SK-N-SH (cell line): Measurements from ENCODE around the gene MTAP. TPM values are rescaled to one million over a fixed set of nuclear protein-coding genes. Genes with fewer than 3 reads are reported as not detected.

Experiments
- CTCF ChIA-PET: fragments of 300-600, 350-600 bp; formaldehyde crosslinking; extraction: SDS; loops from one replicate; lab custom pipeline; 2021; lab: Yijun Ruan, JAX
- POLR2A ChIA-PET: fragments of 350-600 bp; sonication (Branson Sonifier 250); formaldehyde crosslinking; extraction: SDS; loops from one replicate; lab custom pipeline; 2020; ENCODE audit warnings: antibody characterized with exemption, inconsistent platforms; lab: Yijun Ruan, JAX
- DNase-seq: peaks from one replicate; pipeline ENCODE4 v3.0.0; 2012
- H2AFZ ChIP-seq: fragments of 200-600 bp; sonication (generic); 2 replicates; pipeline ENCODE4 v1.8.1; 2016; ENCODE audit warnings: antibody characterized with exemption, mild to moderate bottlenecking, low read depth
- H3F3A ChIP-seq: fragments of 200-600 bp; sonication (generic); replicated peaks from 2 replicates; pipeline ENCODE3; 2016; ENCODE audit warnings: antibody characterized with exemption, mild to moderate bottlenecking; ENCODE audit not compliant: insufficient read depth
- H3K27ac ChIP-seq, 2 experiments: fragments of 200-500 bp in 1 of 2; fragments of 200-600 bp in 1 of 2; sonication (Bioruptor generic) in 1 of 2; sonication (generic), shearing (Covaris generic) in 1 of 2; 2 replicates each; pipeline versions ENCODE4 v1.5.1 to v1.6.1; 2014 to 2016; ENCODE audit warnings: low read depth in 2 of 2, inconsistent platforms in 1 of 2, low read length in 1 of 2, mild to moderate bottlenecking in 1 of 2, mixed read lengths in 1 of 2
- H3K27me3 ChIP-seq: fragments of 200-600 bp; sonication (generic), shearing (Covaris generic); 2 replicates; pipeline ENCODE4 v1.6.1; 2016; ENCODE audit warnings: mixed run types; ENCODE audit not compliant: insufficient read depth
- H3K36me3 ChIP-seq, 2 experiments: fragments of 200-500 bp in 1 of 2; fragments of 200-600 bp in 1 of 2; sonication (Bioruptor generic) in 1 of 2; sonication (generic) in 1 of 2; replicated peaks in 1 of 2; 2 replicates each; pipeline versions ENCODE3 to v1.5.1; 2014 to 2016; ENCODE audit warnings: low read length in 1 of 2, mild to moderate bottlenecking in 1 of 2; ENCODE audit not compliant: insufficient read depth in 2 of 2, control insufficient read depth in 1 of 2
- H3K4me1 ChIP-seq, 2 experiments: fragments of 200-500 bp in 1 of 2; fragments of 200-600 bp in 1 of 2; sonication (Bioruptor generic) in 1 of 2; sonication (generic), shearing (Covaris generic) in 1 of 2; 2 replicates each; pipeline versions ENCODE4 v1.5.1 to v1.6.1; 2014 to 2016; ENCODE audit warnings: low read depth in 1 of 2, low read length in 1 of 2, mixed run types in 1 of 2; ENCODE audit not compliant: insufficient read depth in 2 of 2, control insufficient read depth in 1 of 2
- H3K4me2 ChIP-seq: fragments of 200-600 bp; sonication (generic), shearing (Covaris generic); 2 replicates; pipeline ENCODE4 v1.6.1; 2017; ENCODE audit warnings: mixed run types
- H3K4me3 ChIP-seq, 2 experiments: fragments of 200-500 bp in 1 of 2; fragments of 200-600 bp in 1 of 2; sonication (Bioruptor generic) in 1 of 2; sonication (generic), shearing (Covaris generic) in 1 of 2; 2 replicates each; pipeline versions ENCODE4 v1.5.1 to v1.8.1; 2014 to 2016; ENCODE audit warnings: low read depth in 2 of 2, inconsistent platforms in 1 of 2, low read length in 1 of 2, mild to moderate bottlenecking in 1 of 2, mixed read lengths in 1 of 2, moderate library complexity in 1 of 2
- H3K79me2 ChIP-seq: fragments of 200-600 bp; sonication (generic); 2 replicates; pipeline ENCODE4 v1.8.1; 2017; ENCODE audit warnings: mild to moderate bottlenecking; ENCODE audit not compliant: insufficient read depth
- H3K9ac ChIP-seq: fragments of 200-600 bp; sonication (generic); 2 replicates; pipeline ENCODE4 v1.6.1; 2017; ENCODE audit warnings: mixed run types
- H3K9me2 ChIP-seq: fragments of 200-600 bp; sonication (generic); 2 replicates; pipeline ENCODE4 v1.6.1; 2017; ENCODE audit warnings: mixed run types
- H3K9me3 ChIP-seq: fragments of 200-600 bp; sonication (generic); 2 replicates; pipeline ENCODE4 v1.6.1; 2017; ENCODE audit warnings: mixed run types, mild to moderate bottlenecking, moderate library complexity
- H4K20me1 ChIP-seq: fragments of 200-600 bp; sonication (generic); 2 replicates; pipeline ENCODE4 v1.6.1; 2017; ENCODE audit warnings: mild to moderate bottlenecking, mixed run types; ENCODE audit not compliant: insufficient read depth
- CHD2 ChIP-seq: fragments of 150-350 bp; IDR thresholded peaks from 2 replicates; pipeline ENCODE4 v1.6.1; 2018; ENCODE audit warnings: low read length; ENCODE audit not compliant: partially characterized antibody
- CTCF ChIP-seq: fragments of 200-600 bp; sonication (generic); IDR thresholded peaks from 2 replicates; pipeline ENCODE4 v1.6.1; 2017; ENCODE audit warnings: antibody characterized with exemption, mild to moderate bottlenecking, moderate library complexity
- ELF1 ChIP-seq: IDR thresholded peaks from 2 replicates; pipeline ENCODE4 v1.4.0; 2012
- EZH2phosphoT487 ChIP-seq: fragments of 200-600 bp; sonication (generic); IDR thresholded peaks from 2 replicates; pipeline ENCODE4 v1.6.1; 2017; ENCODE audit warnings: low read depth, mixed run types, mild to moderate bottlenecking, antibody characterized with exemption, moderate library complexity, borderline replicate concordance
- FOXJ3 ChIP-seq: sonication (generic); formaldehyde crosslinking; IDR thresholded peaks from 2 replicates; pipeline ENCODE4 v1.5.1; 2020; ENCODE audit warnings: mild to moderate bottlenecking, missing genetic modification reagents
- GABPA ChIP-seq: IDR thresholded peaks from 2 replicates; pipeline ENCODE4 v1.4.0; 2012; ENCODE audit warnings: low read depth, mild to moderate bottlenecking
- MXI1 ChIP-seq: IDR thresholded peaks from 2 replicates; pipeline ENCODE4 v1.6.1; 2012; ENCODE audit warnings: mild to moderate bottlenecking, low read depth, low read length, improper control_type of control experiment
- NFIC ChIP-seq: IDR thresholded peaks from 2 replicates; pipeline ENCODE4 v1.4.0; 2012; ENCODE audit warnings: borderline replicate concordance
- NRF1 ChIP-seq: IDR thresholded peaks from 2 replicates; pipeline ENCODE4 v1.6.1; 2012; ENCODE audit warnings: low read depth, mild to moderate bottlenecking, low read length
- POLR2AphosphoS5 ChIP-seq: IDR thresholded peaks from 2 replicates; pipeline ENCODE4 v1.6.1; 2012; ENCODE audit warnings: low read depth, low read length
- RAD21 ChIP-seq: IDR thresholded peaks from 2 replicates; pipeline ENCODE4 v1.6.1; 2012; ENCODE audit warnings: mild to moderate bottlenecking, low read length
- RCOR1 ChIP-seq: fragments of 150-350 bp; IDR thresholded peaks from 2 replicates; pipeline ENCODE4 v1.6.1; 2017; ENCODE audit warnings: antibody characterized with exemption, low read length
- REST ChIP-seq: IDR thresholded peaks from 2 replicates; pipeline ENCODE4 v1.6.1; 2012; ENCODE audit warnings: mild to moderate bottlenecking, low read depth, low read length, moderate library complexity
- RXRA ChIP-seq: IDR thresholded peaks from 2 replicates; pipeline ENCODE4 v1.4.0; 2012; ENCODE audit warnings: low read depth, mild to moderate bottlenecking, borderline replicate concordance
- SIN3A ChIP-seq: IDR thresholded peaks from 2 replicates; pipeline ENCODE4 v1.6.1; 2012; ENCODE audit warnings: low read depth, mild to moderate bottlenecking, low read length, moderate library complexity, borderline replicate concordance
- SMC3 ChIP-seq: IDR thresholded peaks from 2 replicates; pipeline ENCODE4 v1.6.1; 2012; ENCODE audit warnings: low read depth, low read length, improper control_type of control experiment
- TAF1 ChIP-seq: IDR thresholded peaks from 2 replicates; pipeline ENCODE4 v1.6.1; 2012; ENCODE audit warnings: low read depth, mild to moderate bottlenecking, low read length, moderate library complexity, borderline replicate concordance
- TEAD4 ChIP-seq: IDR thresholded peaks from 2 replicates; pipeline ENCODE4 v1.4.0; 2012; ENCODE audit warnings: mild to moderate bottlenecking, borderline replicate concordance; ENCODE audit not compliant: insufficient read depth
- USF1 ChIP-seq: IDR thresholded peaks from 2 replicates; pipeline ENCODE4 v1.4.0; 2012; ENCODE audit warnings: low read depth, borderline replicate concordance
- USF2 ChIP-seq: fragments of 150-350 bp; IDR thresholded peaks from 2 replicates; pipeline ENCODE4 v1.6.1; 2017; ENCODE audit warnings: antibody characterized with exemption, low read length, low read depth, borderline replicate concordance
- YY1 ChIP-seq: IDR thresholded peaks from 2 replicates; pipeline ENCODE4 v1.4.0; 2012; ENCODE audit warnings: low read depth, mild to moderate bottlenecking
- ZBTB33 ChIP-seq: IDR thresholded peaks from 2 replicates; pipeline ENCODE4 v1.4.0; 2012; ENCODE audit warnings: low read depth, borderline replicate concordance
- WGBS: methylation state at CpG from one replicate; pipeline ENCODE4 v1.1.6; 2017; ENCODE audit warnings: low lambda C conversion rate; 5-methylcytosine and 5-hydroxymethylcytosine counted together
- polyA plus RNA-seq, 3 experiments: library from polyadenylated mRNA; depleted of rRNA; stranded (reverse); fragments of >200 nt; gene quantifications; 2 replicates each; pipeline ENCODE4 v1.2.3, GENCODE V29; 2012

MTAP gene
- polyA plus RNA-seq, 1 of the 3 experiments (the other 2 are of a cell fraction), result 9.8 TPM

GRCh38 chr9:21812946-21813568 lies 10.6 kb downstream of the MTAP start:
- H3K4me2 ChIP-seq, result no peak overlapping the region
- DNase-seq, result peak; percentile 69
- H3K9me3 ChIP-seq, result no peaks in the 10 kb centered on the region

More at GRCh38 chr9:21812946-21813568, 10.6 kb downstream of the MTAP start:
- ChIA-PET CTCF (interaction anchor here (0.6 to 9.4 kb wide), 60 partner anchors 8 to 639 kb away, joined by 3 to 109 read pairs (median 4); partner anchors contain the start of genes CDKN2A, CDKN2B and CDKN2B-AS1), POLR2A (no interaction called here)
- WGBS, result 51% methylated on average over 5 of the region's 5 CpGs
- Histone ChIP-seq H3K4me3 (no peak overlapping the region), H3K79me2 (peaks cover 24% of the 10 kb centered on the region), H3K36me3 (peaks cover 34 to 52% of the 10 kb centered on the region in 2 experiments), H2AFZ (no peak overlapping the region), H3F3A (peaks cover 12% of the 10 kb centered on the region), H3K9me2 (no peaks in the 10 kb centered on the region), H3K9ac (no peak overlapping the region), H3K27me3 (no peaks in the 10 kb centered on the region), H3K4me1 (peaks cover 3% of the 10 kb centered on the region in 2 experiments; a peak in 3 of 4 replicates), H4K20me1 (no peaks in the 10 kb centered on the region), H3K27ac (peak overlapping the region in 1 of 2 experiments; percentile 50; a peak in 2 of 4 replicates)
- TF ChIP-seq NRF1, result no peak
- TF ChIP-seq USF2, result no peak
- peak; percentile 86 for TF ChIP-seq RAD21
- TF ChIP-seq MXI1, result no peak
- TF ChIP-seq TEAD4, result no peak
- TF ChIP-seq SMC3, result peak; percentile 70
- TF ChIP-seq CHD2, result no peak
- no peak for TF ChIP-seq USF1
- no peak for TF ChIP-seq REST
- TF ChIP-seq TAF1, result no peak
- TF ChIP-seq ZBTB33, result no peak
- TF ChIP-seq EZH2phosphoT487, result no peak
- TF ChIP-seq RCOR1, result peak; percentile 45; the same call in 1 of the 2 replicates
- peak; percentile 87 for TF ChIP-seq CTCF
- TF ChIP-seq SIN3A, result no peak
- TF ChIP-seq YY1, result peak; percentile 85
- TF ChIP-seq NFIC, result no peak
- TF ChIP-seq FOXJ3, result no peak
- no peak for TF ChIP-seq ELF1
- no peak for TF ChIP-seq RXRA
- no peak for TF ChIP-seq GABPA
- no peak for TF ChIP-seq POLR2AphosphoS5
